ENCODE results near the gene AHDC1.
"Not testable (repeated sequence)": the region's sequence is repeated elsewhere in the genome, so short reads cannot be mapped to it uniquely, and the experiment has no call there.

Gene AHDC1

GRCh38 chr1:27633640-27634176, 29.8 kb upstream of the AHDC1 start:
- no peak for DNase-seq

DNA sequence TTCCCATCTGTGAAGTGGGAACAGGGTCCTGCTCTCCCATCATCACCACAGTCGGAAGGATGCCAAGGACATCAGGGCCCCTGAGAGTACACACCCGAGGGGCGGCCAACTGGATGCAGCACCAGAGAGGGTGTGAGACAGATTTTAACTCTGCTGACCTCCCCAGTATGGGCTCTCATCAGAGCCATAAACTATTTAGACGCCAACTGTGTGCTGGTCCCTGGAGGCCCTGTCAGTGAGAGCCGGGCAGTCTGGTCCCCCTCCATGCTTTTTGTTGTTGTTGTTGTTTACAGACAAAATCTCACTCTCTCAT, 29.3 kb upstream of the AHDC1 start:
- no peak for DNase-seq

GRCh38 chr1:27632387-27633297, 28.7 kb upstream of the AHDC1 start:
- DNase-seq, result no peak

DNA sequence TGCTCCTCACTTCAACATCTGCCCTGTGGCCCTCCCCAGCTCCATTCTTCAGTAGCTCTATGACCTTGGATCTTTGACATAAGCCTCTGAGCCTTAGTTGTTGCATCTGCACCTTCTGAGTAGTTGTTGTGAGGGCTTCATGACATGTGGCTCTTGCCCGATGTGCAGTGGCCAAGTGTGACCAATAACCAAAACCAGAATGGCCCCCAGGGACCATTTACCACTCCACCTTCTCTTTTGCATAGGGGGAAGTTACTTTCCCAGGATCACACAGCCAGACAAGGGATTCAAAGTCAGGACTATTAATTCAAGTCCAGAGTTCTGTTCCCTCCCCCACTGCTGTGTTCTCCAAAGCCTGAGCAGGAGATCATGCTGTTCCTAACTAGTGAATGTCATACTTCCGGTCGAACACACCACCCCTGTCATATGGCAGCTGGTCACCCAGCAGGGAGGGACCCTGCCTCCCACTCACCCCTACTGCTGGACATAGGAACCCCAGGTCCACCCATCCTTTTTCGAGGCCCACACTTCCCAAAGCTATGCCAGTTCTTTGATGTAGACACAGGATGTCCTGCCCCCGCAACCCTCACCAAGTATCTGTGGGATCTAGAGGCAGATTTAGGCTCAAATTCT, 27.0 kb upstream of the AHDC1 start:
- no peak for DNase-seq

- no peak for DNase-seq
Measured at GRCh38 chr1:27628712-27629111, 24.8 kb upstream of the AHDC1 start.

DNA sequence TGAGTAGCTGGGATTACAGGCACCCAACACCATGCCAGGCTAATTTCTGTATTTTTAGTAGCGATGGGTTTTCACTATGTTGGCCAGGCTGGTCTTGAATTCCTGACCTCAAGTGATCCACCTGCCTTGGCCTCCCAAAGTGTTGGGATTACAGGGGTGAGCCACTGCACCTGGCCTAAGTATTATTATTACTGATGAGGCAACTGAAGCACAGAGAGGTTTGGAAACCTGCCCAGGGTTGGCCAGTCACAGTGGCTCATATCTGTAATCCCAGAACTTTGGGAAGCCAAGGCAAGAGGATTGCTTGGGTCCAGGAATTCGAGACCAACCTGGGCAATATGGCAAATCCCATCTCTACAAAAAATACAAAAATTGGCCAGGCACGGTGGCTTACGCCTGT, 23.8 kb upstream of the AHDC1 start:
- DNase-seq, result not testable (repeated sequence)

DNA sequence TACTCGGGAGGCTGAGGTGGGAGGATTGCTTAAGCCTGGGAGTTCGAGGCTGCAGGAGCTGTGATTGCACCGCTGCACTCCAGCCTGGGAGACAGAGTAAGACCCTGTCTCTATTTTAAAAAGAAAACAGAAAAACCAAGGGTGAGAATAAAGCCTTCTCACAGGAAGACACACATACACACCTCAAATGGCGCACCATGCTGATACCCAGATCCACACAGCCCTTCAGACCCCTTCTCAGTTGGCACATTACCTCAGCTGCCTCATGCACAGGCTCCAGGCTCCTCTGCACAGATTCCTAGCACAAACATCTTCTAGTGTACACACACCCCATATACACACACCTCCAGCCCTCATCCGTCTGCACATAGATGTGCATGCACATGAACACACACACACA, 23.1 kb upstream of the AHDC1 start:
- no peak for DNase-seq

GRCh38 chr1:27626031-27626935, 22.3 kb upstream of the AHDC1 start:
- DNase-seq, result no peak

GRCh38 chr1:27624467-27625178, 20.7 kb upstream of the AHDC1 start:
- DNase-seq, result no peak

DNA sequence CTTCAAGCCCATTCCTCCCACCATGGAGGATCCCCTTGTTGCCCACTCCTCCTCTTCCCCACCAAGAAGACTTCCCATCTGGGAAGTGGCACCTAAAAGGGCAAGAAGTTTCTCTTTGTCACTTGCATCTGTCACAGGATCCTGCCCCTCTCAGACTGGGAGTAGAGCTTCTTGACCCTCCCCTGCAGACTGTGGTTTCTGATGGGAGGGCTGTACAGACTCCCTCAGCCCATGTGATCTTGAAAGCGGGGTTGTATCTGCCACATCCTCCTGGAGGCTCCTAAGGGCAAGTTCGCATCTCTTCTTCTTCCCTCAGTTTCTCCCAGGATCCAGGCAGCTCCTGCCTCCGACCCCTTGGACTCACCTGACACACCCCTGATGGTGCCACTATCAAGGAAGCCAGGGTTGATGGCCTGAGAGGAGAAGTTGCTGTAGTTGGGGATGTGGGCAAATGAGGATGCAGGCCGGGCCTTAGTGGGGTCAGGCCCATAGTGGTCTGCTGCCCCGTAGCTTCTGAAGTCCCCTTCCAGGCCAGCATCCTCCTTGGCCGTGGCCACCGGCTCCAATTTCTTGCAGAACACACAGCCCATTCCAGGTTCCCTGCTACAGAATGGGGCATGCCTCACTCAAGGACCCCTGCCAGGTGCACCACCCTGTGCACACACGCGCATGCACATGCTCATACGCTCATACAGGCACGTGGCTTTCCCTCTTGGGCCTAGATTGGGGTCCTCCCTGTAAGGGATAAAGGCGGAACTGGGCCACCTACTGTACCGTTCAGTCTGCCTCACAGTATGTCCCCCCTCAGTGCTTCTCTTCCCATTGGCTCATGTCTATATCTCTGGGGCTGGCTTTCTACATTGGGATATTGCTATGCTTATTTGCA, 19.6 kb upstream of the AHDC1 start:
- no peak for DNase-seq

DNA sequence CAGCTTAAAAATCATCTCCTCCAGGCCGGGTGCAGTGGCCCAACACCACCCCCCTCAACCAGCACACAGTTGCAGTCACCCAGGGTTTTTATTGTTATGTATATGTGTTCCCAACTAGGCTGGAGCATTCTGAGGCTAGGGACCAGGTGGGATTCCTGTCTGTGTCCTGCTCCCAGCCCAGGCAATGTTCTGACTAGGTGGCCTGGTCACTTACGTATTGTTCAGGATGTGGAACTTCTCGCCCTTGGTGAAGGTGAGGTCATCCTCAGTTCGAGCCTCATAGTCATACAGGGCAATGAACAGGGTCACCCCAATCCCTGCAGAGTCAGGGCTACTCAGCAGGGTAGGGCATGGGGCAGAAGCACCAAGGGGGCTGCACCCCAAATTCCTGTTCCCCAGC, 18.9 kb upstream of the AHDC1 start:
- DNase-seq, result no peak

DNA sequence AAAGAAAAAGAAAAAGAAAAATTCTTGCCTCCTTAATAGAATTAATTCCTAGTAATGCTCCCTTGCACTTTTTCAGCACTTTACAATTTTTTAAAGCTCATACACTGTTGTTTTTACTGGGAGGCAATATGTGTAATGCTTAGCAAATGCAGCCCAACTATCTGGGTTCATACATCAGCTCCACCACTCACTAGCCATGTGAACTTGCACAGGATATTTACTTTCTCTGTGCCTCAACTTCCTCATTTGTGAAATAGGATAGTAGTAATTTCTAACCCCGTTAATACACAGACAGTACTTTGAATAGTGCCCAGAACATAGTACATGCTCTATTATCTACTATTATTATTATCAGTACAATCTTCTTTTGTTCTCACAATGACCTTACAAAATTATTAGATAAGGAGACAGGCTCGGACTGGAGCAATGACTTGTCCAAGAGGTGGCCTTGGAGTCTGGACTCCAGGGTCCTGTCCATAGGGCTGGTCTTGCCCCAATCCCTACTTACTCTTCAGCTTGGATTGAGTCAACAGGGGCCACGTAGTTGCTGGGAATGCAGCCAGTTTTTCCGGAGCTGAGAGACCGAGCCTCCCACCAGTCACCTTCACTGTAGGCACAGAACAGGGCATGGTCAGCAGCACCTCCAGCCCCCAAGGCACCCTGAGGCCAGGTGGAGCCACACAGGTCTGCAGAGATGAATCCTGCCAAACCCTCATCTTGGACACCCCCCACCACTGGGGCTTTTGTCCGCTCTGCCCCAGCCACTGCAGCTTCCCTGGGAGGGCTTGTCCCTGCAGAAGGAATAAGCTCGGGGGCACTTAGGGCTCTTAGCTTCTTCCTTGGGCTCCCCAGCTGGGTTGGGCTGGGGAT, 17.3 kb upstream of the AHDC1 start:
- DNase-seq, result no peak

DNA sequence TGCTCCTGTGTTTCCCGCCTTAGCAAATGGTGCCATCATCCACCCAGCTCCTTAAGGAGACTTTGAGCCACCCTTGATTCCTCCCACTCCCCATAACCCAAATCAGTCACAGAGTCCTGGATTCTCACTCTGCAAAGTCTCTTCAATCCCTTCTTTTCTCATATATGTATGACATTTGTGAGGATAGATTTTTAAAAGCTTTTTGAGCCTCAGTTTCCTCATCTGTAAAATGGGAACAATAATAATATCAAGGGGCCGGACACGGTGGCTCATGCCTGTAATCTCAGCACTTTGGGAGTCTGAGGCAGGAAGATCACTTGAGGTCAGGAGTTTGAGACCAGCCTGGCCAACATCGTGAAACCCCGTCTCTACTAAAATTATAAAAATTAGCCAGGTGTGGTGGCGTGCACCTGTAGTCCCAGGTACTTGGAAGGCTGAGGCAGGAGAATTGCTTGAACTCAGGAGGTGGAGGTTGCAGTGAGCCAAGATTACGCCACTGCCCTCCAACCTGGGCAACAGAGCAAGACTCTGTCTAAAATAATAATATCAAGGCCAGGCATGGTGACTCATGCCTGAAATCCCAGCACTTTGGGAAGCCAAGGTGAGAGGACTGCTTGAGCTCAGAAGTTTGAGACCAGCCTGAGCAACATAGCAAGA, 16.0 kb upstream of the AHDC1 start:
- DNase-seq, result not testable (repeated sequence)

DNA sequence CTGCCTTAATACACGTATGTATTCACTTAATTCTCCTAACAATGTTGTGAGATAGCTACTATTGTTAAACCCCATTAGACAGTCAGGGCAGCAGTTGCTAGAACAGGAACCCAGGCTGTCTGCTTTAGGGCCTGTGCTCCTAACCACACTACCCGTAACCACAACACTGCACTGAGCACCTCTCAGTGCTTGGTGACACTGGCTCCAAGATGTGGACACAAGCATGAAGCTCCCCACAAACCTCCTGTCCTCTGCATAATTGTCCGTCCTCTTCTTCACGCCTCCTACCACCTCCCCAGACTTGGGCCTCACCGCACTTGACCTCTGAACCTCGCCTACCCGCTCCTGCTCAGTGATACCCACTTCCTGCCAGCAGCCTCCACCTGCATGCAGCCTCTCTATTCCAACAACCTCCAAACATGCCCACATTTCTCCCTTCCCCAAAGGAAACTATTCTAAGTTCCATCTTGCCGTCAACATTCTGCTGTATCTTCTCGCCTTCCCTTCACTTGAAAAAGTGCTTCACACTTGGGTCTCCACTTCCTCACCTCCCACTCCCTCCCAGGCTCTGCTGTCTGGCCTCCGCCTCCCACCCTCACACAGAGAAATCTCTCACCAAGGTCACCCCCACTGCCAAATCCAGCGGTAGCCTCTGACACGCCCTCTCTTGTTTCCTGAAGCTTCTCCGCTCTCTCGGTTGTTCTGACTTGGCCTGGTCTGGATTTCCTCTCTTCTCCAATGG, 14.6 kb upstream of the AHDC1 start:
- DNase-seq, result no peak

DNA sequence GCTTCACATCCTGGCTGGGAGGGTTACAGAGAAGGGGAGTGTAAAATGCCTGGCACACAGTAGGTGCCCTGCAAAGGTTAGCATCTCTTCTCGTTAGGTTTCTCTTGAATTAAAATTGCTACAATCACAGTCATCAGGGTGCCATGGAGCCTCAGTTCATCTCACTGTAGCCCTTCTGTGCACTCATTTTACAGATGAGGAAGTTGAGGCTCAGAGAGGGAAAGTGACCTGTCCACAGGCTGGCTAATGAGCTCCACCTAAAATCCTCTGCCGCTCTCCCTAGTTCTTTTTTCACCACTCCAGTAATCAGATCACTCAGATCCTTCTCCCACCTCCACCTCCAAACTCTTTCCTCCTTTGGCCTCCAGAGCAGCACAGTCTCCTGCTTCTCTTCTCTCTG, 13.5 kb upstream of the AHDC1 start:
- DNase-seq, result no peak

GRCh38 chr1:27616441-27616840, 12.5 kb upstream of the AHDC1 start:
- no peak for DNase-seq

DNA sequence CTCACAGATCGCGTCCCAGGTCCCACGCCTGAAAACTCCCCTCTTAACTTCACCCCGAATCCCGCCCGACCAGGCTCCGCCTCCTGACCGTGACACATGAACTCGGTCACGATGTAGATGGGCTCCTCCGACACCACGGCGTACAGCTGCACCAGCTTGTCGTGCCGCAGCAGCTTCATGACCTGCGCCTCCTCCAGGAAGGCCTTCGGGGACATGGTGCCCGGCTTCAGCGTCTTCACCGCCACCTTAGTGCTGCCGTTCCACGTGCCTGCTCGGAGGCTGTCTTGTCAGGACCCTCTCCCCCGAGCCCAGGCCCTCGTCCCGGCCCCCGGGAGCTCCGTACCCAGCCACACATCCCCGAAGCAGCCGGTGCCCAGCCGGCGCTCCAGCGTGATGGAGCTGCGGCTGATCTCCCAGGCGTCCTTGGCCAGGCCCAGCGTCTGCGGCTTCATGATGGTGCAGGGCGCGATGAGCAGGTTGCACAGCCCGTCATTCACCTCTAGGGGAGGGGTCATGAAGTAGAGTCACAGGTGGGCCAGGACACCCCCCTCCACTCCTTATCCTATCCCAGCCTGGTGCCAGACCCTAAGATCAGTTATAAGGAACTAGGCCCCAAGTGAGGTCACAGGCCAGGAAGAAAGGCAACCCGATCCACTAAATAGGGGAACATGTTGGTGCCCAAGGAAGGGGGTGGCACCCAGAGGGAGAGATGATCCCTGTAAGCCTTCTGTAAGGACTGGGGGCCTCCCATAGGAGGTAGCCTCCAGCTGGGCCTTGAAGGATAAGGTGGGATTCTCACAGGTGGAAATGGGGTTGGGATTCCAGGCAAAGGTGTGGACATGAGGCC, 11.6 kb upstream of the AHDC1 start:
- no peak for DNase-seq

GRCh38 chr1:27614625-27615344, 10.8 kb upstream of the AHDC1 start:
- no peak for DNase-seq

All from NCI-H187 (cell line).